Heart left ventricle (tissue), 13 donors: ENCODE measurements around the gene ARHGEF11.

Source experiments
- CTCF ChIP-seq, 12 donors: fragments of 200-600 bp; sonication (generic) in 4 of 12; IDR thresholded peaks; one replicate each; pipeline versions ENCODE4 v1.5.0 to v1.8.0; 2018 to 2022; ENCODE audit warnings: antibody characterized with exemption in 12 of 12, mild to moderate bottlenecking in 5 of 12
- POLR2A ChIP-seq, 2 donors: fragments of 450-650 bp; IDR thresholded peaks; one replicate each; pipeline ENCODE4 v1.6.1; 2017; ENCODE audit warnings: antibody characterized with exemption in 2 of 2, mild to moderate bottlenecking in 2 of 2, moderate library complexity in 2 of 2
- donor health status: ischemic (EF 13 %, LVEDD 7.1; RV severe dilation, severe dysfunction).
- donor health status: DM: no; HTN: yes; CAD: no.
- donor health status: DM: no; HTN: no; CAD: no.
- donor health status: ischemic (EF 25% LVEDD 6.9; RV normal size, moderate dysfunction).
- donor health status: ischemic (EF 25% LVEDD 5.7; RV mildly dilated, moderate dysfunction).
- donor health status: ischemic (EF 35%, LVEDD 5.7; RV mildly dilated, moderate dysfunction).
- donor health status: nonischemic (EF 11% LVEDD 7.7; RV severe dilation, severe dysfunction).
- donor health status: DM: yes; HTN: yes; CAD: no.
- donor health status: PGD.
- donor health status: ischemic (EF 29% LVEDD 5.4; RV normal size, mild dysfunction).
- donor health status: nonischemic (EF 23%, LVEDD 6.1; RV moderate dilation, normal function).

DNA sequence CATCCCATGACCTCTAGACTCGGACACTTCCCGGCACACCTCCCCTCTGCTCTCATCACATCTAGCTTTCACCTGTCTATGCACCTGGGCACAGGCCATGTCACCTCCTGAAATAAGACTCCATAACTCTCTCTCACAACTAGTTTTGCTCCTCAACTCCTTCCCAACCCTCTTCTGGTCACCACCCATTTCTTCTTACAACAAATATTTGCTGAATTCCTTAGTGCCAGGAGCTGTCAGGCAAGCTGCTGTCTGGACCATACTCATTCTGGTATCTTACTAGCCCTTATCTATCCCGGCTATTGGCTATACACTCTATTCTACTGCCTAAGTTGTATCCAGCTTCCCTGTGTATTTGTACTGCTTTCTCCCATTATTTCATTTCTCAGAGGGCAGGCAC lies 76.0 kb downstream of the ARHGEF11 start:
- TF ChIP-seq POLR2A (IDR thresholded peaks at IDR 0.05) (no peak), CTCF (IDR thresholded peaks at IDR 0.05) (no peak)
